ENCODE measurements around the gene SLC25A34. TPM values are rescaled to one million over a fixed set of nuclear protein-coding genes. Genes with fewer than 3 reads are reported as not detected.

SLC25A34 gene
- total and polyA plus RNA-seq, 8 donors: 1.4 to 6.2 (median 4.2) TPM

GRCh38 chr1:15728937-15729657 lies 7.0 kb upstream of the SLC25A34 start:
- Histone ChIP-seq H3K9me3 (no peaks in the 10 kb centered on the region), H3K27ac (no peak overlapping the region), H3K27me3 (no peaks in the 10 kb centered on the region), H3K36me3 (peaks cover 0 to 100% of the 10 kb centered on the region in 2 donors), H3K4me1 (no peaks in the 10 kb centered on the region), H3K4me3 (no peak overlapping the region)
- DNase-seq (no peak), ATAC-seq (no peak)
- TF ChIP-seq, protein P1, sequence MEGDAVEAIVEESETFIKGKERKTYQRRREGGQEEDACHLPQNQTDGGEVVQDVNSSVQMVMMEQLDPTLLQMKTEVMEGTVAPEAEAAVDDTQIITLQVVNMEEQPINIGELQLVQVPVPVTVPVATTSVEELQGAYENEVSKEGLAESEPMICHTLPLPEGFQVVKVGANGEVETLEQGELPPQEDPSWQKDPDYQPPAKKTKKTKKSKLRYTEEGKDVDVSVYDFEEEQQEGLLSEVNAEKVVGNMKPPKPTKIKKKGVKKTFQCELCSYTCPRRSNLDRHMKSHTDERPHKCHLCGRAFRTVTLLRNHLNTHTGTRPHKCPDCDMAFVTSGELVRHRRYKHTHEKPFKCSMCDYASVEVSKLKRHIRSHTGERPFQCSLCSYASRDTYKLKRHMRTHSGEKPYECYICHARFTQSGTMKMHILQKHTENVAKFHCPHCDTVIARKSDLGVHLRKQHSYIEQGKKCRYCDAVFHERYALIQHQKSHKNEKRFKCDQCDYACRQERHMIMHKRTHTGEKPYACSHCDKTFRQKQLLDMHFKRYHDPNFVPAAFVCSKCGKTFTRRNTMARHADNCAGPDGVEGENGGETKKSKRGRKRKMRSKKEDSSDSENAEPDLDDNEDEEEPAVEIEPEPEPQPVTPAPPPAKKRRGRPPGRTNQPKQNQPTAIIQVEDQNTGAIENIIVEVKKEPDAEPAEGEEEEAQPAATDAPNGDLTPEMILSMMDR (IDR thresholded peaks at IDR 0.05): no peak
- intact Hi-C loops (cut with DNase I): no loop called here

DNA sequence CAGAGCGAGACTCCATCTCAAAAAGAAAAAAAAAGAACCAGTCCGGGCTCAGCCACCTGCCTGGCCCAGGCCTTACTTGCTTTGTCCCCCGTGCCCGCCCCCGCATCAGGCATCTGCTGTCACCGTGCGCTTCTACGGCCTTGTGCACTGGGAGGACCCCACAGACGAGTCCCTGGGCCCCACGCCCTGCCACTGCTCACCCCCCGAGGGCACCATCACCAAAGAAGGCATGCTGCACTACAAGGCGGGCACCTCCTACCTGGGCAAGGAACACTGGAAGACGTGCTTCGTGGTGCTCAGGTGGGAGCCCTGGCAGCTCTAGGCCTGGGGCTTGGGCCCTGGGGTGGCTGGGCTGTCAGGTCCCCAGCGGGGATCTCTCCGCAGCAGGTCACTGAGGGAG lies 5.6 kb upstream of the SLC25A34 start:
- intact Hi-C loops (cut with DNase I): no loop called here
- Histone ChIP-seq H3K27ac (no peak overlapping the region), H3K9me3 (no peaks in the 10 kb centered on the region), H3K4me1 (peaks cover 5 to 13% of the 10 kb centered on the region in 2 donors), H3K4me3 (no peak overlapping the region), H3K27me3 (no peaks in the 10 kb centered on the region), H3K36me3 (peaks cover 0 to 97% of the 10 kb centered on the region in 2 donors)
- no peak for DNase-seq
- TF ChIP-seq, protein P1 (IDR thresholded peaks at IDR 0.05): no peak
- no peak for ATAC-seq

DNA sequence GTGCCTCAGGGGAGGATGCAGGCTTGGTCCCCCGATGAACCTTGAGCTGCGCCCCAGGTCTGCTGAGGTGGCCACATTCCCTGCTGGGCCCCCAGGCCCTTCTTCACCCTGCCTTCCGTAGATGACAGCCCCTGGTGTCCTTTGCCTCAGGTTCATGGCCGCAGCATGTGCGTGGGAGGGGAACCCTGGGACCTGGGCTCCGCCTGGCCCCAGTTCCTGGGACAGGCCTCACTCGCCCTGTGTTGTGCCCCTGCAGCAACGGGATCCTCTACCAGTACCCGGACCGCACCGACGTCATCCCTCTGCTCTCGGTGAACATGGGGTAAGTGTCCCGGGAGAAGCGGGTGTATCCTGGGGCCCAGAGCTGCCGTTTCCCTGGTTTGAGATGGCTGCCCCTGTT lies 5.1 kb upstream of the SLC25A34 start:
- Histone ChIP-seq H3K4me3 (no peak overlapping the region), H3K27me3 (no peaks in the 10 kb centered on the region), H3K4me1 (peaks cover 9 to 18% of the 10 kb centered on the region in 2 donors), H3K27ac (no peak overlapping the region), H3K36me3 (peaks cover 0 to 95% of the 10 kb centered on the region in 2 donors), H3K9me3 (no peaks in the 10 kb centered on the region)
- TF ChIP-seq, protein P1 (IDR thresholded peaks at IDR 0.05): no peak
- intact Hi-C loops (cut with DNase I): no loop called here
- DNase-seq (no peak), ATAC-seq (no peak)

GRCh38 chr1:15731735-15732685 lies 4.0 kb upstream of the SLC25A34 start:
- DNase-seq (no peak), ATAC-seq (no peak)
- intact Hi-C loops (cut with DNase I): no loop called here
- H3K27ac ChIP-seq: no peak overlapping the region
- H3K4me3 ChIP-seq: no peak overlapping the region
- H3K36me3 ChIP-seq: peaks cover 0 to 90% of the 10 kb centered on the region in 2 donors
- H3K27me3 ChIP-seq: no peaks in the 10 kb centered on the region
- peaks cover 15 to 28% of the 10 kb centered on the region in 2 donors for H3K4me1 ChIP-seq
- TF ChIP-seq, protein P1 (IDR thresholded peaks at IDR 0.05): no peak
- H3K9me3 ChIP-seq: no peaks in the 10 kb centered on the region

- no peak for DNase-seq
Observed at GRCh38 chr1:15732686-15733081, 3.4 kb upstream of the SLC25A34 start.

More at GRCh38 chr1:15732686-15733081, 3.4 kb upstream of the SLC25A34 start:
- Histone ChIP-seq H3K4me3 (no peak overlapping the region), H3K27me3 (no peaks in the 10 kb centered on the region), H3K9me3 (no peaks in the 10 kb centered on the region), H3K27ac (no peak overlapping the region), H3K36me3 (peaks cover 0 to 84% of the 10 kb centered on the region in 2 donors), H3K4me1 (peaks cover 15 to 28% of the 10 kb centered on the region in 2 donors)
- intact Hi-C loops (cut with DNase I): no loop called here
- ATAC-seq: no peak
- TF ChIP-seq, protein P1 (IDR thresholded peaks at IDR 0.05): no peak
